ENCODE measurements around the gene CFAP20DC. TPM values are rescaled to one million over a fixed set of nuclear protein-coding genes. Genes with fewer than 3 reads are reported as not detected.

Gene CFAP20DC
- total RNA-seq, 1 donor = 7.3 TPM

DNA sequence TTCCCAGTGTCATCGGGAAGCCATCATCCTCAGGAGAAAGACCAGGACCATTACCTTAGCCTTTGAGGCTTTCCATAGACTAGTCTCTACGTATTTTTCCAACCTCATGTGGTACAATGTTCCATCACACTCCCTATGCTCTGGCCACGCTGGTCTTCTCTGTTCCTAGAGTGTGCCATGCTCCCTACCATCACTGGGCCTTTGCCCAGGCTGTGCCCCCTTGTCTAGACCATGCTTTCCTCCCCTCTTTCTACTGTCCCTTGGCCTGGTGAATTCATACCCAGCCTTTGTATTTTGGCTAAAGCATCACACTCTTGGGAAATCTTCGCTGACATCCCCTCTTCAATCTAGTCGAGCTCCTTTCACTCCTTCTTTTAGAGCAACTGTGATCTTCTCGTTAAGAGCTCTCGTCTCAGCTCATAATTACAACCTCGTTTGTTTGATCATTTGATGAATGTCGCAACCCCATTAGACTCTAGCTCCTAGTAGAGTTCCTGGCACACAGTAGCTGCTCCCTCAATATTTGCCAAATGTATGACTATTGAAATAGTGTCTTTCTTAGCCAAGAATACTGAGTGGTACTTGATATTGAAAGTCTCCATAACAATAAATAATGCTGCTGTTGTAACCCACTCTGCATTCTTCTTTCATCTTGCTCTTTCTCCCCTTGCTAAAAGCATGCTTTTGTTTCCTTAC lies 283.1 kb downstream of the CFAP20DC start:
- TF ChIP-seq, protein P1, sequence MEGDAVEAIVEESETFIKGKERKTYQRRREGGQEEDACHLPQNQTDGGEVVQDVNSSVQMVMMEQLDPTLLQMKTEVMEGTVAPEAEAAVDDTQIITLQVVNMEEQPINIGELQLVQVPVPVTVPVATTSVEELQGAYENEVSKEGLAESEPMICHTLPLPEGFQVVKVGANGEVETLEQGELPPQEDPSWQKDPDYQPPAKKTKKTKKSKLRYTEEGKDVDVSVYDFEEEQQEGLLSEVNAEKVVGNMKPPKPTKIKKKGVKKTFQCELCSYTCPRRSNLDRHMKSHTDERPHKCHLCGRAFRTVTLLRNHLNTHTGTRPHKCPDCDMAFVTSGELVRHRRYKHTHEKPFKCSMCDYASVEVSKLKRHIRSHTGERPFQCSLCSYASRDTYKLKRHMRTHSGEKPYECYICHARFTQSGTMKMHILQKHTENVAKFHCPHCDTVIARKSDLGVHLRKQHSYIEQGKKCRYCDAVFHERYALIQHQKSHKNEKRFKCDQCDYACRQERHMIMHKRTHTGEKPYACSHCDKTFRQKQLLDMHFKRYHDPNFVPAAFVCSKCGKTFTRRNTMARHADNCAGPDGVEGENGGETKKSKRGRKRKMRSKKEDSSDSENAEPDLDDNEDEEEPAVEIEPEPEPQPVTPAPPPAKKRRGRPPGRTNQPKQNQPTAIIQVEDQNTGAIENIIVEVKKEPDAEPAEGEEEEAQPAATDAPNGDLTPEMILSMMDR (IDR thresholded peaks at IDR 0.05; ENCODE audit: insufficient read depth, low read length) = no peak
- H3K4me3 ChIP-seq (ENCODE audit: low read depth, low read length) = no peak overlapping the region
- DNase-seq (ENCODE audit: low read depth) = no peak

DNA sequence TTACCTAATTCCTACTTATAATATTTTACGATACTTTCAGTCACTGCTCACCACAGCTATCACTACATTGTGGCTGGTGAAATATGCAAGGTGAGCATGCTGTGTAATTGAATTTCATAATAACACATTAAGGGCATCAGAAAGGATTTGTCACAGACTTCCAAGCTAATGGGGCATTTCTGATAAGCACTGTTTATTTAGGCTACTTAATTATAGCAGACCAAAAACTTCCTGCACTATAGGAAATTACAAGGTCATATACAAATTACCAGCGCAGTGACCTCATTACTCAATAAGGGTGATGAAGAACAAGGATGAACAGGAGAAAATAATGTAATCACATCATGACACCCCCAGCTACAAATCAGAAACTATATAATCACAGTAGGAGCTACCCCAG lies 294.7 kb downstream of the CFAP20DC start:
- TF ChIP-seq, protein P1 (IDR thresholded peaks at IDR 0.05; ENCODE audit: insufficient read depth, low read length) = no peak
- DNase-seq (ENCODE audit: low read depth) = no peak
- H3K4me3 ChIP-seq (ENCODE audit: low read depth, low read length) = no peak overlapping the region

DNA sequence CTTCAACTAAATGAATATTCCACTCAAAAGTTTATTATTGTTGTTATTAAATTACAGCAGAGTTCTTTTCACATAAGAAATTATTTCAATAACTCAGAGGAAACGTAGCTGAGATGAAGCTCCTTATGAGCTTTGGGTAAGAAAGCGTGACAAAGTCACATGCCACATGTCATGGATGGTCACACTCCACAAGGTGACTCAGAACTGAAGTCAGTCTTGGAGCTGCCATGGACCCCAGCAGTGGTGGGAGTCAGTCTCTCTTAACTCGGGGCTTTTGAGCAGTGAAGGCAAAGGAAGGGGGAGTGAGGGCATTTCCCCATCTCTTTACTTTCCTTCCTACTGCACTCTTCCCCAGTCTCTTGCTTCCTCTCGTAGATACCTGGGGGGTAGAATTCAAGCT lies 295.8 kb downstream of the CFAP20DC start:
- no peak overlapping the region for H3K4me3 ChIP-seq (ENCODE audit: low read depth, low read length)
- TF ChIP-seq, protein P1 (IDR thresholded peaks at IDR 0.05; ENCODE audit: insufficient read depth, low read length) = no peak

DNA sequence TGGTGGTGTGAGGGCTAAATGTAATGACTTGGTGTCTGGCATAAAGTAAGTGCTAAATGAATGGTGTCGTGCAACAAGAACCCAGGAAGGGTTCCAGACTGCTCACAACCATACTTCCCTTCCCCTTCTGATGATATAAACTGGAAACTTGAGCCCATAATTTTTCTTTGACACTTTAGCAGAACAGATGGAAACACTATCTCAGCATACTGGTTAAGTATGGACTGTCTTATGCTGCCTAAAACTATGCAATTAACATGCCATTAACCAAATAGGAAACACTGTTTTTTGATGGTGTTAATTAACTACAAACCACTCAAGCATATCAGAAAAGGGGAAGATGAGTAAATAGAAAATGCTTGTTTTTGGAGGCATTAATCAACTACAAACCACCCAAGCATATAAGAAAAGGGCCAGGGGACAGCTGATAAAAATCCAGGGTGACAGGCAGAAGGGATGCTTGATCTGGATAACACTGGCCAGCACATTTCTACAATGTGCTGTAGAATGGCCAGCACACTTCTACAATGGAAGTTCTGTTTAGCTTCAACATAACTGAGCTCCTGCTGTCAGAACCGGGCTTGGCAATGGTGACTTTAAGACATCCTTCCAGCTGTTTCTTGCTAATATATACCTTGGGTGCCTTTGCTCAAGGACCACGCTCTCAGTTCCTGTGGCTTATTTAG lies 297.8 kb downstream of the CFAP20DC start:
- TF ChIP-seq, protein P1 (IDR thresholded peaks at IDR 0.05; ENCODE audit: insufficient read depth, low read length) = no peak
- no peak for DNase-seq (ENCODE audit: low read depth)

More for the DNA sequence above, 295.8 kb downstream of the CFAP20DC start:
- no peak for DNase-seq (ENCODE audit: low read depth)

DNA sequence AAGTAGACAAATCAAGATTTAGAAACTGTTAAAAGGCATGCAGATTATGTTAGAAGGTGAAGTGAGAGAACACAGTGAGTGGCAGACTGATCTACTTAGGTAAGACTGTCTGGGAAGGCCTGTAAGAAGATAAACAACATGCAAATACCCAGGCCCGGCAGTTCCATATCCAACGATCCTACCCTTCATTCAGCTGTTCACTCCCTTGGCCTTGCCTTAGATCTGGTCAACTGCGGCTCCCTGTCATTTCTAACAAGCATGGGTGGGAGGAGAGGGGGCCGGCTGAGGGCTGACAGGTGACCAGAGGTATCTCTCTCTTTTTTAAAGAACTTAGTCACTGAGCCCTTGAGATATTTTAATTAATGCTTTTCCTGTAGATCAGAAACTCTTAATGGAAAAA lies 298.6 kb downstream of the CFAP20DC start:
- DNase-seq (ENCODE audit: low read depth) = no peak
- TF ChIP-seq, protein P1 (IDR thresholded peaks at IDR 0.05; ENCODE audit: insufficient read depth, low read length) = no peak
- H3K4me3 ChIP-seq (ENCODE audit: low read depth, low read length) = no peak overlapping the region

More for the DNA sequence above, 297.8 kb downstream of the CFAP20DC start:
- H3K4me3 ChIP-seq (ENCODE audit: low read depth, low read length) = no peak overlapping the region

DNA sequence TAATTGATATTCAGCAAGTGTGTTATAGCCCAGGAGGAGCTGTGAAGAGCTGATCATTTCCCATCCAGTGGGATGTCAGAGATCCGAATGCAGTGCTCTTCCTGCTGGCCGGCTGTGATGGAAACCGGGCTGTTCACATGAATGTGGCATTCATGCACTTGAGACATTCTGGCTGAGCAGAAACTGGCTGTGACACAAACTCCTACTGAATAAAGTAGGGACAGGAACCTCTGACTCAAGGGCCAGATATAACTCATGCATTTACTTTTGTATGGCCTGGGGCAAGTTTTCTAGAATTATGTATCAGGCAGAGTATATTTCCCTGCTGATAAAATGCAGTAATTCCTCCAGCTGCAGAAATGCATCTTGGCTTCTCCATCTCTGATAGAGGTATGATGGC lies 299.9 kb downstream of the CFAP20DC start:
- TF ChIP-seq, protein P1 (IDR thresholded peaks at IDR 0.05; ENCODE audit: insufficient read depth, low read length) = no peak
- no peak overlapping the region for H3K4me3 ChIP-seq (ENCODE audit: low read depth, low read length)
- DNase-seq (ENCODE audit: low read depth) = no peak
